Smooth muscle cell of the pulmonary artery (primary cell): Measurements from ENCODE around the gene ABAT. TPM values are rescaled to one million over a fixed set of nuclear protein-coding genes. Genes with fewer than 3 reads are reported as not detected.

Experiments used
- total RNA-seq: library from RNA; depleted of rRNA; stranded (reverse); fragments of >200 nt; gene quantifications from 2 replicates; pipeline ENCODE4 v1.2.3, GENCODE V29; 2014

The ABAT gene
- total RNA-seq: 1.9 and 2.5 TPM in 2 replicates

GRCh38 chr16:8674413-8675022, at the start of gene ABAT:
ABAT (plus strand) TSS chr16:8674617; CDS start chr16:8735740, 61,123 bp downstream.

GRCh38 chr16:8797364-8798173, 123.2 kb downstream of the ABAT start, which contains the start of the genes PMM2 and TMEM186:
PMM2 (plus strand) TSS chr16:8797839; CDS start chr16:8797883, 44 bp downstream.
TMEM186 (minus strand) TSS chr16:8797639; CDS start chr16:8797614, 25 bp downstream.

Other genes with a start within 250 kb of the ABAT start
- gene TMEM114, start 84.1 kb upstream of the ABAT start, total RNA-seq: not detected in 2 replicates
- gene METTL22, start 52.9 kb upstream of the ABAT start, total RNA-seq: 23.8 and 34.0 TPM in 2 replicates
- 6.5 and 6.6 TPM in 2 replicates for gene TMEM186, start 123.0 kb downstream of the ABAT start, total RNA-seq
- gene PMM2, start 123.2 kb downstream of the ABAT start, total RNA-seq: 27.2 and 27.4 TPM in 2 replicates
- gene CARHSP1, start 194.4 kb downstream of the ABAT start, total RNA-seq: 76.8 and 105 TPM in 2 replicates
- not detected in 2 replicates for gene LITAFD, start 207.7 kb downstream of the ABAT start, total RNA-seq